GM12874 (cell line): Measurements from ENCODE around the gene RAB7A.

ENCODE experiments used
- CTCF ChIP-seq: IDR thresholded peaks from 2 replicates; pipeline ENCODE4 v1.5.1; 2011; ENCODE audit warnings: low read depth, mild to moderate bottlenecking, control low read depth, low read length, moderate library complexity; ENCODE audit not compliant: insufficient read depth

The RAB7A gene

GRCh38 chr3:128714887-128715491, 11.0 kb upstream of the RAB7A start:
- no peak for TF ChIP-seq CTCF

DNA sequence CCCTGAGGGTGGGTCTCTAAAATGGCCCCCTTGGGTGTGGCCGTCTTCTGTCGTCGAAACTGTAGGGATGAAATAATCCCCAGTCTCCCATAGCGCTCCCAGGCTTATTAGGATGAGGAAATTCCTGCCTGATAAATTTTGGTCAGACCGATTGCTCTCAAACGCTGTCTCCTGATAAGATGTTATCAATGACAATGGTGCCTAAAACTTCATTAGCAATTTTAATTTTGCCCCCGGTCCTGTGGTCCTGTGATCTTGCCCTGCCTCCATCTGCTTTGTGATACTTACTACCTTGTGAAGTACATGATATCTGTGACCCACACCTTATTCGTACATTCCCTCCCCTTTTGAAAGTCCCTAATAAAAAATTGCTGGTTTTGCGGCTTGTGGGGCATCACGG, 5.1 kb upstream of the RAB7A start:
- no peak for TF ChIP-seq CTCF

- TF ChIP-seq CTCF: no peak
These were observed 2.5 kb upstream of the RAB7A start for GRCh38 chr3:128723477-128723876.

DNA sequence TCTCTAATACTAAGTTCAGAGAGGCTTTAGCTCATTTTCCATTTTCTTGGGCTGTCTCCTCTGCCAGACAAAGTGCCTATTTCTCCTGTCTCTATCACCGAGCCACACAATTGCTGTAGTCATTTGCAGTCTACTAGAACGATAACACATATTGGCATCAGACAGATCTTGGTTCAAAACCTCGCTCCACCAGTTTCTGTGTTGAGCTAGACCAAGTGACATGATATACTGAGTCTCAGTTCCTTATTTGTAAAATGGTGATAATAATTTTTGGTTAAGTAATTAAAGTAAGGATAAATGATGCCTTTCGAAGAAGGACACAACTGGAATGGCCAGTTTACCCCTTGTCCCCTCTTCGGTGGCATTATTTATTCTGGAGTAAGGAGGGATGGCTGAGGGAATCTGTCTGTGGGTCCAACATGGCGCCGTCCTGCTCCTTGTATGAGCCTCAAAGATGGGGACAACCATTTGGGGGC, 398 bp upstream of the RAB7A start:
- no peak for TF ChIP-seq CTCF

GRCh38 chr3:128727059-128727458, 1.1 kb downstream of the RAB7A start:
- TF ChIP-seq CTCF: no peak

GRCh38 chr3:128727485-128727884, 1.5 kb downstream of the RAB7A start:
- TF ChIP-seq CTCF: no peak

DNA sequence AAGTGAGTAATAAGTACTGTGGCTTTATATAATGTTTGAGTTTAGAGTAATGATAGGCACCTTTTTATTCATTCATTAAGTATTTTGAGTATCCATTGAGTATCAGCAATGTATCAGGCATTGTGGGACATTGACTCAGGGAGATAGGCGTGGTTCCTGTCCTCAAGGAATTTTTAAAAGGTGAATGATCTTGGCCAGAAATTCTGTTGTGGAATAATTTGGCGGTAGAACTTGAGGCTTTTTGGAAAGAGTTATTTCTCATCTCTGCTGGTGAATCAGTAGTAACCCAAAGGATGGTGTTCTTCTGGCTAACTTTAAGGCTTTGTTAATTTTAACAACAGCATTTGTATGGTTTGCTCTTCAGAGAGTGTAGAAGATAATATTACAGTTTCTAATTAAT, 2.0 kb downstream of the RAB7A start:
- TF ChIP-seq CTCF: no peak
